ENCODE data around the gene FAM200B. TPM values are rescaled to one million over a fixed set of nuclear protein-coding genes. Genes with fewer than 3 reads are reported as not detected.

The FAM200B gene
- polyA plus RNA-seq, 1 donor (not counting 4 experiments of a cell fraction or from before 2014, with no cell fraction given) = 36.6 TPM

- TF ChIP-seq EZH2 (IDR thresholded peaks at IDR 0.05; ENCODE audit: low read length) (no peak), CTCF (optimal IDR thresholded peaks at IDR 0.05 in 1 of 3, IDR thresholded peaks at IDR 0.05 in 1 of 3, conservative IDR thresholded peaks at IDR 0.05 in 1 of 3; ENCODE audit: extremely low read depth in 1 of 3, insufficient read depth in 2 of 3, low read length in 3 of 3) (no peak)
- Histone ChIP-seq H3K79me2 (ENCODE audit: control insufficient read depth, insufficient read depth, low read length) (peaks cover 89% of the 10 kb centered on the region), H3K36me3 (ENCODE audit: control insufficient read depth in 2 of 2, extremely low read depth in 1 of 2, insufficient read depth in 2 of 2, low read length in 2 of 2) (peaks cover 0 to 12% of the 10 kb centered on the region in 2 experiments), H3K4me3 (ENCODE audit: control insufficient read depth in 2 of 3, extremely low read depth in 1 of 3, insufficient read depth in 2 of 3, low read depth in 1 of 3, low read length in 3 of 3) (no peak overlapping the region), H3K4me2 (ENCODE audit: control insufficient read depth, extremely low read depth, insufficient read depth, low read depth, low read length) (no peak overlapping the region), H3K4me1 (ENCODE audit: control insufficient read depth, extremely low read depth, insufficient read depth, low read length) (peaks cover 49% of the 10 kb centered on the region), H4K20me1 (ENCODE audit: control insufficient read depth, extremely low read depth, insufficient read depth, low read length) (no peaks in the 10 kb centered on the region), H3K27me3 (ENCODE audit: control insufficient read depth, extremely low read depth, insufficient read depth, low read length) (no peaks in the 10 kb centered on the region), H3K9me1 (ENCODE audit: control insufficient read depth, extremely low read depth, insufficient read depth, low read length) (no peaks in the 10 kb centered on the region), H3K27ac (ENCODE audit: control insufficient read depth, insufficient read depth, low read length) (no peak overlapping the region), H3K9ac (ENCODE audit: control insufficient read depth, extremely low read depth, insufficient read depth, low read length) (no peak overlapping the region), H2AFZ (ENCODE audit: control insufficient read depth, low read length) (no peak overlapping the region), H3K9me3 (ENCODE audit: control insufficient read depth, low read depth, low read length) (no peaks in the 10 kb centered on the region)
- no peak for DNase-seq (ENCODE audit: low read depth, low spot score)
- dilution Hi-C loops (cut with MboI; ENCODE audit: extremely low pct_ligation_motif_present, low sequenced_read_pairs) = no loop called here
- no peak for FAIRE-seq
Measured at GRCh38 chr4:15676039-15676438, 5.6 kb upstream of the FAM200B start.

DNA sequence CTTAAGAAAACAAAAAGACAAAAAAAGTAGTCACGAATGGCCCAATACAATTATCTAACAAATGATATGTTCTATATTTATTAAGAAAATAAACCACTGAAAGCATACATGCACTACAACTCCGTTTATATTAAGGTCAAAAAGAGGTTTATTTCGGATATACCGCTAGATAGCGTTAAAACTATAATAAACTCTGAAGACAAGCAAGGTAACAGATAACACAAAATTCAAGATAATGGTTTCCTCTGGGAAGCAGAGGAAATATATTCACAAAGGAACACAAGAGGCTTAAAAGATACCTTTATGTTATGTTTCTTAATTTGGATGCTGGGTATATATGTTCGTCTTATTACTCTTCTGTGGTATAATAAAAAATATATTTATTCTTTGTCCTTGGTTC, 4.7 kb upstream of the FAM200B start:
- Histone ChIP-seq H3K9me3 (ENCODE audit: control insufficient read depth, low read depth, low read length) (no peaks in the 10 kb centered on the region), H3K9ac (ENCODE audit: control insufficient read depth, extremely low read depth, insufficient read depth, low read length) (no peak overlapping the region), H3K9me1 (ENCODE audit: control insufficient read depth, extremely low read depth, insufficient read depth, low read length) (no peaks in the 10 kb centered on the region), H3K27ac (ENCODE audit: control insufficient read depth, insufficient read depth, low read length) (peak overlapping the region; percentile 85), H3K4me3 (ENCODE audit: control insufficient read depth in 2 of 3, extremely low read depth in 1 of 3, insufficient read depth in 2 of 3, low read depth in 1 of 3, low read length in 3 of 3) (peak overlapping the region in 1 of 3 experiments; percentile 56), H3K4me1 (ENCODE audit: control insufficient read depth, extremely low read depth, insufficient read depth, low read length) (peaks cover 42% of the 10 kb centered on the region), H2AFZ (ENCODE audit: control insufficient read depth, low read length) (no peak overlapping the region), H3K79me2 (ENCODE audit: control insufficient read depth, insufficient read depth, low read length) (peaks cover 84% of the 10 kb centered on the region), H3K27me3 (ENCODE audit: control insufficient read depth, extremely low read depth, insufficient read depth, low read length) (no peaks in the 10 kb centered on the region), H3K4me2 (ENCODE audit: control insufficient read depth, extremely low read depth, insufficient read depth, low read depth, low read length) (peak overlapping the region; percentile 94), H4K20me1 (ENCODE audit: control insufficient read depth, extremely low read depth, insufficient read depth, low read length) (no peaks in the 10 kb centered on the region), H3K36me3 (ENCODE audit: control insufficient read depth in 2 of 2, extremely low read depth in 1 of 2, insufficient read depth in 2 of 2, low read length in 2 of 2) (peaks cover 0 to 12% of the 10 kb centered on the region in 2 experiments)
- dilution Hi-C loops (cut with MboI; ENCODE audit: extremely low pct_ligation_motif_present, low sequenced_read_pairs) = no loop called here
- no peak for DNase-seq (ENCODE audit: low read depth, low spot score)
- TF ChIP-seq EZH2 (IDR thresholded peaks at IDR 0.05; ENCODE audit: low read length) (no peak), CTCF (optimal IDR thresholded peaks at IDR 0.05 in 1 of 3, IDR thresholded peaks at IDR 0.05 in 1 of 3, conservative IDR thresholded peaks at IDR 0.05 in 1 of 3; ENCODE audit: extremely low read depth in 1 of 3, insufficient read depth in 2 of 3, low read length in 3 of 3) (no peak)
- FAIRE-seq = no peak

Data from keratinocyte (primary cell).